ENCODE results near the gene MMAA.

GRCh38 chr4:145663194-145663593, 44.0 kb downstream of the MMAA start:
- TF ChIP-seq CTCF (conservative IDR thresholded peaks at IDR 0.05; ENCODE audit: low read depth, low read length) = no peak
- TF ChIP-seq EZH2 (IDR thresholded peaks at IDR 0.05; ENCODE audit: borderline replicate concordance, low read depth, low read length, poor library complexity, severe bottlenecking) = no peak
